Bone marrow (tissue), 2 donors: Measurements from ENCODE around the gene DOP1A.
"Not testable (repeated sequence)": the region's sequence is repeated elsewhere in the genome, so short reads cannot be mapped to it uniquely, and the experiment has no call there.

Source experiments
- DNase-seq, 2 donors: peaks; one replicate each; lab custom pipeline; 2025; lab: John Stamatoyannopoulos, UW

The DOP1A gene

DNA sequence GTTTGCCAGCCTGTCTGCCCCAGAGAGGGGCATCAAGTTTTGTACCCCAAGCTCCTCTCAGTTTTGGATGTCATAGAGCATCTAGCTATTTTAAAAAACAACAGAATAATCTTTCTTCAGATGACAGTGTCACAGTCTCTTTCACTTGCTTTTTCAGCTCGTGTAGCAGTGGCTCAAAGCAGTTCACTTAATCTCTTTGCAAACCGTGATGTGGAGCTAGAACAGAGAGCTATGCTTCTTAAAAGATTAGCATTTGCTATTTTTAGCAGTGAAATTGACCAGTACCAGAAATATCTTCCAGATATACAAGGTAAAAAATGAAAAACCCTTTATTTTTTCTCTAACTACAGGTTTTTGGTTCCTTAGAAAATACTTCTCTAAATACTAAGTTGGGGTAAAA lies 88.3 kb downstream of the DOP1A start:
- no peak for DNase-seq

DNA sequence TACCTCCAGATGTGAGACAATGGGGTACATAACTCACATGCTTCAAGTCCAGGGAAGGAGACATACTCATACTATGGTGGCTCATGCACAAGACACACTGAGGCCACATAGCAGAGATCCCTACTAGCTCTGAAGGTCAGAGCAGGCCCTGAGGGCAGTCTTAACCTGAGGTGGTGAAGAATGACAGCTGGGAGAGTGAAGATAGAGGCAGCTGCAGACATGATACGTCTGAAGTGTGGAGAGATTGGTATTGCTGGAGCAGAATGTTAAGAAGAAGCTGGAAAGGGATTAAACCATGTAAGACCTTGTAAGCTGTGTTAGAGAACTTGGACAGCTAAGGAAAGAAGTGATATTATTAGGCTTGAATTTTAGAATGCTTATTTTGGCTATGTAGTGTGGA lies 92.7 kb downstream of the DOP1A start:
- DNase-seq, result no peak

DNA sequence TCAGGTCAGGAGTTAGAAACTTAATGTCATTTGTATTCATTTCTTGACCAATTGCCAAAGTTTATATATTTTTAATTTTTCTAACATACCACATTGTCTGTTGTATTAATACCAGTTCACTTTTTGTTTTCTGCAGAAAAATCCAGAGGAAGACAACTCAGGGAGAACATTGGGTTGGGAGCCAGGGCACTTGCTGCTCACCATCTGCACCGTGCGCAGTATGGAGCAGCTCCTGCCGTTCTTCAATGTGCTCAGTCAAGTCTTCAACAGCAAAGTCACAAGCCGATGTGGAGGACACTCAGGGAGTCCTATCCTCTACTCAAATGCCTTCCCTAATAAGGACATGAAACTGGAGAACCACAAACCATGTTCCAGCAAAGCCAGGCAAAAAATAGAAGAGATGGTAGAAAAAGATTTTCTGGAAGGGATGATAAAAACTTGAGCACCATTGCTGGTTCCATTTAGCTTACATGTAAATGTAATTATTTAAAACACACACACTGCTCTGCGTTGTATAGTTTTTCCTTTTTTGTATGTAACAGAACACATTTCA lies 100.3 kb downstream of the DOP1A start:
- DNase-seq, result no peak

DNA sequence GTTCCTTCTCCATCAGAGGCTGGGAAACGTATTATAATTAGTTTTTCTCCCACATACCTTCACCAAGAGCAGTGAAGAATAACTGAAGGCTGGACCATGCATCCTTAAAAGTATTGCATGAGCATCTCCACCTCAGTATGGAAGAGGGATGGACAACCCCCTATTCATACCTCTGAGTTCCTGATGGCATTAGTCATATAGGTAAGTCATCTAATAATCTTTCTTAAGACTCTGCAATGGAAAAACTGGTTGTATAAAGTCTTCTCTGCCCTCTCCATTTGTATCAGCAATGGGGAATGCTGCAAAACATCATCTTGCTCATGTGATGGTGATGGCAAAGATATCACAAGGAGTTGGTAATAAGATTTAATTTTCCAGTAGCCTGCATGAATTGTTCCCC lies 101.1 kb downstream of the DOP1A start:
- no peak for DNase-seq

DNA sequence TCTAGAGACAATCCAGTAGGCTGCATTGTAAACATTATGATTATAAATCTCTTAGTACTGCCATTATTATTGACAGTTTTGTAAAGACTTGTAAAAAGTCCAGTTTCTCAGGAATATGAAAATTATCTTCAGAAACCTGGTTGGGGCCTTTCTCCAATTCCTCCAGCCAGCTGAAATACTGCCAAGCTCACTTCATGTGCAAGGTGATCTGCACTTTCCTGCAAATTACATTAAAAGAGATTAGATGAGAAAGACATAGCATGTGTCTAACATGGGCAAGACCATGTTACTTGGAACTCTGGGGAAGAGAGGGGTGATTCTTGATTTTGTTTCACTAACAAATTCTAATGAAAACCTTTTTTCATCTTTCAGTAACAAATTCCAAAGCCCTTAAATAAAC lies 101.6 kb downstream of the DOP1A start:
- DNase-seq, result no peak

DNA sequence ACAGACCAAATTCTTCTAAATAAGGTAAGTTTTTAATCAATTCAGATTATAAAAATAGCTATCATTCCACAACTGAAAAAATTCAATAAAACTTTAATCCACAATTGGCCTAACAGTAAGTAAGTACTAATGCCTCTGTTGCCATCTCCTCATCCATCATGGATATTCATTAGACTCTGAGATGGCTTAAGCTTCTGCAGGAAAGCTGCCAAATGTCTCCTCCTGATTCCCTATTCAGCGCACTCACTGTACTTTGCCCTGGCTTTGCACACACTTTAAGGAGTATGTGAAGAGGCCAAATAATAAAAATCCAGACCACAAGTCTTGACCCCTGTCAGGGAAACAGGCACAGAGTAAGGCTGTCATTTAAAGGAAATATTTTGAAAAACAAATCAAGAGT lies 102.0 kb downstream of the DOP1A start:
- DNase-seq, result no peak

DNA sequence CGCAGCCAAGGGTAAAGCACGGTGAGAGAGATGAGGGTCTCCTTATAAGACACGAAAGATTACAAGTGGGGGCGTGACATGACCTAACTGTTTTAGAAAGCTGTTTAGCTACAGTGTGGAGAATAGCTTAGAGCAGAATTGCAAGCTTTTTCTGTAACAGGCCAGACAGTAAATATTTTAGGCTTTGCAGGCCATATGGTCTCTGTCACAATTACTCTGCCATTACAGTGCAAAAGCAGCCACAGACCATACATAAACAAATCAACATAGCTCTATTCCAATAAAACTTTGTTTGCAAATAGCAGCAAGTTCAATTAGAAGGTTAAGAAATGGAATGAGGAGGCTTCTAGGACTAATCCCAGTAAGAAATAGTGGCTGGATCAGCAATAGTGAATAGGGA lies 108.8 kb downstream of the DOP1A start:
- DNase-seq, result no peak

DNA sequence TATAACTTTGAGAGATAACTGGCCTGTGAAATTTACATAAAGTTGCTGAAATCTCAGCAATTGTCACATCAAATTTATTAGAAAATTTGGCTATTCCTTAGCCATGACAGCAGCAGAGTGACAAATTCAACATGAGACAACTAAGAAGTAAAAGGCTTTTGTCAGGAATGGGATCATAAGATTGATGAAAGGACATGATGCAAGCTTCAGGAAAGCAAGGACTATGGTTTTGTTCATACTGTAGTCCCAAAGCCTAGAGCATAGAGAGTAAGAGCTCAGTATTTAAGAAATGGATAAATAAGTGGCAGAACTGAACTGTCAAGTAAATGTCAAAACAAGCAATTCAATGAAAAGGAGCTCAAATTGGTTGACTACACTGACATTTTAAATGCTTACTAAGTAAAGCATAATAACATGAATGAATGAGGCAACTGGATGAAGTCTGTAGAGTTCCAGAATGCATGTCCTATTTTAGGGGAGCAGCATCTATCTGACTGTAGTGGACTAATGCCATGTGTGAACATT lies 113.0 kb downstream of the DOP1A start:
- no peak for DNase-seq

DNA sequence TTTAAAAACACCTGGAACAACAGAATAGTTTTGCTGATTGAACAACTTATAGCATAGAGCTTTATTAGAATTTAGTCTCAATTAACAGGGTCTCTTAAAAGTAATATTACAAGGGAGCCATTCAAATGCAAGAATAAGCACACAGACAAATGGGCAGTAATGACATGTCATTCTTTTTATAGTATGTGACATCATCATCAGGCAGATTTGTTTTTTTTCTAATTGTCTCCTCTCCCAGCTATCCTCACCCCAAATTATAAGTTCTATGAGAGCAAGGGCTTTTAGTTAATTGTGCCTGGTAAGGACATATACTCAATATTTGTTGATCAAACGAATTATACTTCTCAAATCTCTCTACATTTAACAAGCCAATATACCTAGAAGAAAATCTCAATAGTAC lies 114.6 kb downstream of the DOP1A start:
- no peak for DNase-seq

DNA sequence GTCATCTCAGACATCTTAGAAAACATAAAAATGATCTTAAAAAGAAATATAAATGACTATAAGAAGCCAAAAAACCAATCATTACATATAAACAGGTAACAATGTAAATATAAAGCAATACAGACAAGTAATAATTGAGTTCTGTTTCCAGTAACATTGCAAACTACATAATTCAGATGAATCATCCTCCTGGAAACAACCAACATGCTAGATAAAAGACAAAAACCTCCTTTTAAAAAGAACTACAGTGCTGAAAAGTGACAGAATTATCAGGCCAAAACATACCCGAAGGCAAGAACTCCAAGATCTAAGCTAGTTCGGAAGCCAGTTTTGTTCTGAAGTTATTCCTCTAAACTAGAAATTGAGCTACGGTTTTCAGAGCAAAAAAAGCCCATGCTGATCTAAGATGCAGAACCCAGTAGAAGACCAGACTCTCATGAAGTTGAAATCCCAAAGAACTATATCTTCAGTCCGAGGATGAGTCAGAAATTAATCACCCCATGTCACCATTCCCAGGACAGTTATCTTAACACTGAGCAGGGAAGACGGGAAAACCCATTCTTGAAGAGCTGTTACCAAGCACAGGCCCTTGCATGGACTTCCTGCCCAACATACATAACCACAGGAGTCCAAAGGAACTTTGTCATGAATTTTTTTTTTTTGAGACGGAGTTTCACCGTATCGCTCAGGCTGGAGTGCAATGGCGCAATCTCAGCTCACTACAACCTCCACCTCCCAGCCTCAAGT lies 115.8 kb downstream of the DOP1A start:
- no peak for DNase-seq

DNA sequence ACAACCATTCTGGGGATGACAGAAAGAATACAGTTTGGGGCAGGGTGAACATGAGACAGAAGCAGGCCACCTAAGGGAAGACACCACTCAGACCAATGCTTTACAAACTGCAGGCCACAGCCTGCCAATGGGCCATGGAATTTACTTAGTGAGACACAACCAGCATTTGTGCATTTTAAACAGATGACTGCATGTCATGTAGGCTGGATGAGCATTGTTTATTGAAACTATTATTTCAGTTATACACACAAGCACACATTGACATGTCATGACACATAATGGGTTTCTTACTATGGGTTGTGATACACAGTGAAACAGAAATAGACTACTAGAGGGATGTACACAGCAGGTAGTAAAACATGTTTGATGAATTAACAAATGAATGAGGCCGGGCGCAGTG lies 117.6 kb downstream of the DOP1A start:
- no peak for DNase-seq

DNA sequence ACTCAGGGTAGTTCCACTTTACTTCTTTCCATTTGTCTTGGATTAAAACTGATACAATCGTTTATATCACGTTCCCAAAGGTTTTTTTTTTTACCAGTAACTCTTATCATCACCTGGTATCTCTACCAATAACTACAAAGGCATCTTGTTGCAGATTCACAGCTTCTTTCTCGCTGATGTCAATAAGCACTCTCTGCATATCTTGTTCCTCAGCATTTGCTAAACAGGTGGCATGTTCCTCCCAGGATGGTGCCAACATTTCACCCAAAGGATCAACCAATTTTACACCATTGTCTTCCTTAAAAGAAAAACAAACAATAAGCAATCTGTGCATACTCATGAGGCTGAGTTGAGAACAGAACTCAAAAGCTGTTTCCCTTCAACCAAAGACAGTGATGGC lies 121.0 kb downstream of the DOP1A start:
- no peak for DNase-seq

DNA sequence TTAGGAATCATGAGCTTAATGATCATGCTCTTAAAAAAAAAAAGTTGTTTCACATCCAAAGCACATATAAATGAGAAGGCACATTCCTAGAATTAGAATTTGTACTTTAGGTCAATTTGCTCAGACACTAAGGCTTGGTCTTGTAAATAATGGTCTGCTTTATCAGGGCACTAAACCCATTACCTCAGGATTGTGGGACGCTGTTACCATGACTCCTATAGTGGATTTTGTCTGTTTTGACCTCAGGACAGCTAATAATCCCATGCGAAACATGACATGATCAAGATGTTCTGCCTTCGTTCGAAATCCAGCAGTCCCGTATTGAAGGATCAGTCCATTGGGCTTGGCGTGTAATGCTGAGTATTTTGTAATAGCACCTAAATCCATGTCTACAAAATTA lies 123.2 kb downstream of the DOP1A start:
- no peak for DNase-seq

DNA sequence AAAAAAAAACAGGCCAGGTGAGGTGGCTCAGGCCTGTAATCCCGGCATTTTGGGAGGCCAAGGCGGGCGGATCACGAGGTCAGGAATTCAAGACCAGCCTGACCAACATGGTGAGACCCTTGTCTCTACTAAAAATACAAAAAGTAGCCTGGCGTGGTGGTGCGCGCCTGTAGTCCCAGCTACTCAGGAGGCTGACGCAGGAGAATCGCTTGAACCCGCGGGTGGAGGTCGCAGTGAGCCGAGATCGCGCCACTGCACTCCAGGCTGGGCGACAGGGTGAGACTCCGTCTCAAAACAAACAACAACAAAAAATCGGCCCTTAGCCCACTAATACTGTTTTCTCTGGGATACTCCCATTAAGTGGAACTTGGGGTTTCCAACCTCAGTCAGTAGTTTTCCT lies 124.5 kb downstream of the DOP1A start:
- not testable (repeated sequence) for DNase-seq

DNA sequence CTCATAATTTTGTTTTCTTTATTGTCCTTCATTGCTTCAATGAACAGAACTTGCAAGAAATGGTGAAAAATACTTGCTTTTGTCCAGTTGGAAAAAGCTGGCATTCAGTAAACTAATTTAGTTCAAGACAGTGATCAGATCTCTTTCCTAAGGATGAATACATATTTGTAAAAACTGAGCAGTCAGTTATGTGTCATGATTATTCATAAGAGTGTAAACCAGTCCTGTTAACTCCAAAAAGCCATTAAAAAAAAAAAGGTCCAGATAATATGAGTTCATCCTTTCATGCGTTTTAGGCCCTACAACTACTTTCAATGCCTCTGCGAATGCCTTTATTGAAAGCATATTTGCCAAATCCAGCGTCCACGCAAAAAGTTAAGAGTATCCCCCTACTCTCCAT lies 125.0 kb downstream of the DOP1A start:
- DNase-seq, result no peak

DNA sequence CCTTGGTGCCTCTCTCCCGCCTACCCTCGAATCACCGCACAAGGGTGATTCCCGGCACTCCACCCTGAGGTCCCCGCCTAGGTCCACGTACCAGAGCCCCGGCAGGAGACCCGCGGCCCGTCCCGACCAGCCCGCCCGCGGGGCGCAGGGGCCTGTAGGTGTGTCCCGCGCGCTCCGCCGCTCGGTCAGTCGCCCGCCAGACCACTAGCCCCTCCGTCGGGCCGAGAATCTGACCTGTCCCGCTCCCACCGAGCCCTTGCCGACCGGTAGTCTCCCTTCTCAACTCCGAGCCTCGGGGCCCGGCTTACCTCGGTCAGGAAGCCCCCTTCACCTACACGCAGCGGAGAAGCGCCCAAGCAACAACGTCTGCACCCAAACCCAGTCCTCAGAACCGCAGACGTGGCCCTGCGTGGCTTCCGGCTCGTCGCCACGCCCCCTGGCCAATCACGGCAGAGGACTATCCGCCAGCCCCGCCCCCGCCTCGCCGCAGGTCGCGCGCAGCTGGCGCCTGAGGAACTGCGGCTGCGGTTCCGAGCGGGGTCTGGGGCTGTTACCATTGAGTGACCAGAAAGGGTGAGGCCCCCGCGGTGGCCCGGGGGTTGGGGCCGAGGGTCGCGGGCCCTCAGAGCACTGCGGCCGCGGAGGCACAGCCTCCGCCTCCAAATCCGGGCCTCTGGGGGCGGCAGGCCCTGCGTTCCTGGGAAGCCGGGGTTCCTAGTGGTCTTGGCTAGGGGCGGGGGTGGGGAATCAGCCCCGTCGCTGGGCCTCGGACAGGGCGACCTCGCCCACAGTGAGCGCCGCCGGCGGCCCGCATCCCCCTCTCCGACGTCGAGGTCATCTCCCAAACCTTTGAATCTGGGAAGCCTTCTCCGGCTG lies 125.6 kb downstream of the DOP1A start, which contains the start of the genes PGM3 and RWDD2A:
TSS of gene PGM3 (minus strand) at position 395 of the 876 bp plus-strand sequence. CDS start 2,253 bp downstream, outside the sequence.
TSS of gene RWDD2A (plus strand) at position 487 of the 876 bp plus-strand sequence. CDS start 1,095 bp downstream, outside the sequence.
- DNase-seq, result peak; percentile 54 to 60

DNA sequence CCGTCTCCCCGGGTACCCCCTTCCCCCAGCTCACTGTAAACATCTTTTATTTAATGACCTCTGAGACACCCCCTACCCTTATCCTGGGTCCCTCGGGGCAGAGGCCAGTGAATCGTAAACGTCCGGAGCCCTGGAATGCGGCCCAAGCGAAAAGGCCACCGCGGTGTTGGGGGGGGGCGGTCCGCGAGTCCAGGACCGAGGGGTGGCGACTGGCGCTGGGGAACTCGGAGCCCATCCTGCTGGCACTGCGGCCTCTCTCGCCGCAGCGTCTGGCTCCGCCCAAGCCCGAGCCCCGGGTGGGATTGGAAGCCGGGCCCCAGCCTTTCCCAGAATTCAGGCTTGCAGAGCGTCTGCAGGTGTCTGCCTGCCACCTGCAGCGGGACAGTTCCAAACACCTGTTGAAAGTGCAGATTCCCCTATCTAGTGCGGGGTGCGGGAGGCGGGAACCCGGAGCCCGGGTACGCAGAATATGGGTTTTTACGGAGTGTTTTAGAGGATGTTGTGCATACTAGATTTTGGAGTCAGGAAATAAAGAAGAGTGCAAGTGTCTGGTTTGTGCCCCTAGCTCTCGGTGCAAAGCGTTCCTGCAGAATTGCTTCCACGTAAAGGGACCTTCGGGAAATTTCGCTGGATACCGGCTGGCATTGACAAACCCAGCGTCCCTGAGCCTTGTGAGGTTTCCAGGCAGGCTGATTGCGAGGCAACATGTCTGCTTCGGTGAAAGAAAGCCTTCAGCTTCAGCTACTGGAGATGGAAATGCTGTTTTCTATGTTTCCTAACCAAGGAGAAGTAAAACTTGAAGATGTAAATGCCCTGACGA lies 126.5 kb downstream of the DOP1A start:
- no peak for DNase-seq

DNA sequence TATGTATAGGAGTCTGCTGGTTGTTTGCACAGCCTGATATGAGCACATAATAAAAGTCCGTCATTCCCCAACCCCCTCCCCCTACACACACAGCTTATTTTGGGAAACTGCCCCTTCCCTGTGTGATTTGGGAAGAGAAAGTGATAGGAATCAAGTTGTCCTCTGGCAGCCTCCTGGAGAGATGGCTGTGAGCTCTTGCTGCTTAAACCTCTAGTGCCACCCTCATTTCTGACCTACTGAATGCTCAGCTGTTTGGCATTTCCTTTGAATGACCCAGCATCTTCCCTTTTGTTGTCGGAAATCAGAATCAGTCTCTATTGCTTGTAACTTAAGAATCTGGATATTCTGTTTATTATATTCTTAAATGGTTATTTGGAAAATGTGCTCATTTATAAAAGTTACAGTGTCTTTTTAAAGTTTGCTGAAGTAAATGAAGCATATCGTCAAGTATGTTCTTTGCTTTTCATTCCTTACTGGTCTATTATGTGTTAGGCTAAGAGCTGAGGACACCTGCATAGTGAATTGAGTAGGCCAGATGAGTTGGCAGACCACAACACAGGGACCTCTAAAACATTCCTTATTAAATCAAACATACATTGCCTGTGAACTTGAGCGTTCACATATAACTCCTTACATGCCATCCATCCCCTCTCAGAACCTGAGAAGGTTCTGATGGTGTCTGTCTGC lies 131.2 kb downstream of the DOP1A start:
- no peak for DNase-seq

DNA sequence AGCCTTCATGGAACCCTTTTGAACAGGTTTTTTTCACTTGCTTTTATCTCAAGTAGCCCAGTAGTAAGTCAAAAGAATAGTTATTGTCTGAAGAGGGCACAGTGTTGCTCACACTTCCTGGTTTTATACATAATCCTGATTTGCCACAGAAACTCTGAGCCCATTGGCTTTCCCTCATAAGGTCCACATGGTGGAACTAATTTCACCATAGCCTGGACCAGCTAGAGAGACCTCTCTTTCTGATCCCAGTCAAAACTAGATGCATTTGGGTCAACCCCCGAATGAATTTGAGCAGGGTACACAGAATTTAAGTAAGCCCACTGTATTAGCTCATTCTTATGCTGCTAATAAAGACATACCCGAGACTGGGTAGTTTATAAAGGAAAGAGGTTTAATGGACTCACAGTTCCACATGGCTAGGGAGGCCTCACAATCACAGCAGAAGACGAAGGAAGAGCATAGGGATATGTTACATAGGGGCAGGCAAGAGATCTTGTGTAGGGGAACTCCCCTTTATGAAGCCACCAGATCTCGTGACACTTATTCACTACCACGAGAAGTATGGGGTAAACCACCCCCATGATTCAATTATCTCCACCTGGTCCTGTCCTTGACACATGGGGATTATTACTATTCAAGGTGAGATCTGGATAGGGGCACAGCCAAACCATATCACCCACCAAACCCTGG lies 131.8 kb downstream of the DOP1A start:
- DNase-seq, result no peak

DNA sequence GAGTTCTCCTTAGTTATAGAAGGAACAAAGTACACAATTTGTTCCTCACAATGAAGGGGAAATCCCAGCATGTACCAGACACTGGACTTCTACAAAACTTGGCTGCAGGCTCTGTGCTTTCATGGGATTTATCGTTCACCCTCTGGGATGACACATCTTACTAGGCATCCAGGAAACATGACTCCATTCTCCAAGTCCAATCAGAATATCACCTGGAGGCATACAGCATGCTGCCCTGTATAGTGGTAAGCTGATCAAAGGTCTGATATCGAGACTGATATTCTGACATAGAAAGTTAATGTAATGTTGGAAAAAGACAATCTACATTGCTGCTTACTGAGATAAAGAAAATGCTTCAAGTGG lies 132.4 kb downstream of the DOP1A start:
- no peak for DNase-seq

DNA sequence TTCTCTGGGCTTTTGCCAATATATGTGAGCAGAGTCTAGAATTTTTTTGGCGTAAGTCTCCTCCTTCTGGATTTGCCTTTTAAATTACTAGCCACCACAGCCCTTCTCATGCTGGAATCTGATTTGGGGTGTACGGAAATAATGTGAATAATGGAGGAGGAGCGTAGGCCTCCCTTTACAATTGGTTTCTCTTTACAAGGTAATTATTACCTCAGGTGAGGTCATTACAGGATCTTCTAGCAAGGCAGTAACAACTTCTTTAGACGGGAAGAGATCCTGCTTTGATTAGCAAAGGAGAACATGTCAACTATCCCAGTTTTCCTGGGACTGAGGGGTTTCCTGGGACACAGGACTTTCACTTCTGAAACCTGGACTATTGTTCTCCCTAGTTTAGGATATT lies 134.6 kb downstream of the DOP1A start:
- DNase-seq, result no peak
